Endothelial cell of umbilical vein (primary cell): Measurements from ENCODE around the gene ITSN2.

Experiments
- EZH2 ChIP-seq: IDR thresholded peaks from 2 replicates; pipeline ENCODE4 v1.6.1; 2012; ENCODE audit warnings: borderline replicate concordance, low read depth, mild to moderate bottlenecking, moderate library complexity, low read length, inconsistent platforms; ENCODE audit not compliant: severe bottlenecking
- FOS ChIP-seq: IDR thresholded peaks from 2 replicates; pipeline ENCODE4 v1.6.1; 2011; ENCODE audit warnings: mild to moderate bottlenecking, low read length, moderate library complexity, borderline replicate concordance; ENCODE audit not compliant: insufficient read depth
- GATA2 ChIP-seq: IDR thresholded peaks from 2 replicates; pipeline ENCODE4 v1.7.0; 2011; ENCODE audit warnings: low read depth, mild to moderate bottlenecking, moderate library complexity, mixed read lengths, low read length; ENCODE audit not compliant: insufficient read length, insufficient read depth
- JUN ChIP-seq: IDR thresholded peaks from 2 replicates; pipeline ENCODE4 v1.6.1; 2011; ENCODE audit warnings: borderline replicate concordance, low read depth; ENCODE audit not compliant: insufficient read length, insufficient read depth
- MYC ChIP-seq: IDR thresholded peaks from one replicate; pipeline ENCODE4 v1.6.1; 2011; ENCODE audit warnings: mild to moderate bottlenecking, low read depth, low read length
- POLR2A ChIP-seq: IDR thresholded peaks from 2 replicates; pipeline ENCODE4 v1.6.1; 2012; ENCODE audit warnings: low read depth, mild to moderate bottlenecking, control low read depth, low read length
- POLR2AphosphoS5 ChIP-seq: IDR thresholded peaks from 2 replicates; pipeline ENCODE4 v1.6.1; 2012; ENCODE audit warnings: low read depth, mild to moderate bottlenecking, control low read depth, low read length, moderate library complexity; ENCODE audit not compliant: insufficient read depth
- TF ChIP-seq, protein P1 (sequence below), 2 donors: IDR thresholded peaks; 1 replicate in 1 of 2; 2 replicates in 1 of 2; pipeline ENCODE4 v1.5.1; 2011; ENCODE audit warnings: low read length in 2 of 2, mild to moderate bottlenecking in 2 of 2, moderate library complexity in 2 of 2, control low read depth in 1 of 2, inconsistent platforms in 1 of 2, low read depth in 1 of 2; ENCODE audit not compliant: insufficient read depth in 1 of 2; ENCODE audit errors: extremely low read depth in 1 of 2
- TF ChIP-seq, protein P2 (sequence below): IDR thresholded peaks from 2 replicates; pipeline ENCODE4 v1.6.1; 2011; ENCODE audit not compliant: insufficient read depth, insufficient read length

DNA sequence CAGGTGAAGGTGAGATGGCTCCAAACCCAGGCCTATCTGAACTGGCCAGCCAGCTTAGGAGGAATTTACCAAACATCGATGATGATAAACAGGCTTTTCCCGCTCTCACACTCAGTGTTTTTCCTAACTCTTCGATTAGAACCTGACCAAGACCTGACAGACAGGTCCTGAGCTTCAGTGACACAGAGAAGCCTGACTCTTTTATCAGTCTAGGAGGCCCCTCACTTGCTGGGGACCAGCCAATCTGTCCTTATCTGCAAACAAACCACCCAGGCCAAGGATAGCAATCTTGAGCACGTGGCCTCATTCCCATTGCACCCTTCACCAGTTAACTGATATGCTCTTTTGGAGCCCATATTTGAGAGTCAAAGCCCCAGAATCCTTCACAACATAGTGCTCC, 1.9 kb upstream of the ITSN2 start:
- no peak for TF ChIP-seq EZH2
- no peak for TF ChIP-seq FOS
- TF ChIP-seq, protein P1, sequence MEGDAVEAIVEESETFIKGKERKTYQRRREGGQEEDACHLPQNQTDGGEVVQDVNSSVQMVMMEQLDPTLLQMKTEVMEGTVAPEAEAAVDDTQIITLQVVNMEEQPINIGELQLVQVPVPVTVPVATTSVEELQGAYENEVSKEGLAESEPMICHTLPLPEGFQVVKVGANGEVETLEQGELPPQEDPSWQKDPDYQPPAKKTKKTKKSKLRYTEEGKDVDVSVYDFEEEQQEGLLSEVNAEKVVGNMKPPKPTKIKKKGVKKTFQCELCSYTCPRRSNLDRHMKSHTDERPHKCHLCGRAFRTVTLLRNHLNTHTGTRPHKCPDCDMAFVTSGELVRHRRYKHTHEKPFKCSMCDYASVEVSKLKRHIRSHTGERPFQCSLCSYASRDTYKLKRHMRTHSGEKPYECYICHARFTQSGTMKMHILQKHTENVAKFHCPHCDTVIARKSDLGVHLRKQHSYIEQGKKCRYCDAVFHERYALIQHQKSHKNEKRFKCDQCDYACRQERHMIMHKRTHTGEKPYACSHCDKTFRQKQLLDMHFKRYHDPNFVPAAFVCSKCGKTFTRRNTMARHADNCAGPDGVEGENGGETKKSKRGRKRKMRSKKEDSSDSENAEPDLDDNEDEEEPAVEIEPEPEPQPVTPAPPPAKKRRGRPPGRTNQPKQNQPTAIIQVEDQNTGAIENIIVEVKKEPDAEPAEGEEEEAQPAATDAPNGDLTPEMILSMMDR (IDR thresholded peaks at IDR 0.05; ENCODE audit: extremely low read depth in 1 of 2, insufficient read depth in 1 of 2, low read depth in 1 of 2, low read length in 2 of 2) = no peak
- no peak for TF ChIP-seq POLR2A
- TF ChIP-seq, protein P2, sequence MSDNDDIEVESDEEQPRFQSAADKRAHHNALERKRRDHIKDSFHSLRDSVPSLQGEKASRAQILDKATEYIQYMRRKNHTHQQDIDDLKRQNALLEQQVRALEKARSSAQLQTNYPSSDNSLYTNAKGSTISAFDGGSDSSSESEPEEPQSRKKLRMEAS = no peak
- TF ChIP-seq MYC = no peak
- no peak for TF ChIP-seq POLR2AphosphoS5
- no peak for TF ChIP-seq JUN
- no peak for TF ChIP-seq GATA2
